GM18870 (cell line): ENCODE measurements around the gene ZBTB6.

Source experiments
- ATAC-seq: cut with Tn5 transposase; IDR thresholded peaks from one replicate; pipeline ENCODE4 v1.9.1; 2021; ENCODE audit warnings: moderate library complexity; ENCODE audit not compliant: unreplicated experiment

Gene ZBTB6

GRCh38 chr9:122912964-122913673, at the start of gene ZBTB6:
TSS of gene ZBTB6 (minus strand) at chr9:122913323. CDS start at chr9:122912072, 1,251 bp downstream.
- peak; percentile 91 for ATAC-seq

DNA sequence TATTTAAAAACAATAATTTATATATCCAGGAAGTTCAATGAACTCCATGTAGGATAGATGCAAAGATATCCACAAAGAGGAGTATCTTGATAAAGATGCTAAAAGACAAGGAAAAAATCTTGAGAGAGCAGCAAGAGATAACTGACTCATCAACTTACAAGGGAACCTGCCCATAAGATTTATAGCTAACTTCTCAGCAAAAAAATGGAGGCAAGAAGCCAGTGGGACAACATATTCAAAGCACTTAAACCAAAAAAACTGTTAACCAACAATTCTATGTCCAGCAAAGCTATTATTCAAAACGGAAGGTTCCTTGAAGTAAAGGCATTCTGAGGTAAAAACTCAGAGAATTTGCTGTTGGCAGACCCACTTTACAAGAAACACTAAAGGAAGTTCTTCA, 48.0 kb upstream of the ZBTB6 start:
- ATAC-seq: no peak

DNA sequence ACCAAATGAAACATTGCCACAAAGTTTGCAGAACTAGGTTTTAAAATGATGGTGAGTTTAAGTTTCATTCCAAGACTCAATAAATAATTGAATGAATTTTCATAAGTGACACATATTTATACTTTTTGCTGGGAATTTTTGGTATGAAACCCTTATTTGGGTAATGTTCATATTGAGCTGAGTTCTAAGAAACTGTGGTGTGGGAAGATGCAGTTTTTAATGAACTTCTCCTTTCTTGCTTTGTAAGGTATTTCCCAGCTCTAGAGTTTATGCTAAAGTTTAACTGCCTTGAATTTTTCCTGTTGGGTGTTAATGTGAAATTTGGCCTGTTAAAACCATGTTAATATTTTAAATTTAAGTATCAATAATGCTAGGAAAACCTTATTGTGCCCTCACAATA, 42.8 kb upstream of the ZBTB6 start:
- ATAC-seq: no peak

GRCh38 chr9:122954253-122954691, 41.1 kb upstream of the ZBTB6 start:
- no peak for ATAC-seq

- no peak for ATAC-seq
These were observed 37.9 kb upstream of the ZBTB6 start for GRCh38 chr9:122951056-122951455.

GRCh38 chr9:122950263-122950662, 37.1 kb upstream of the ZBTB6 start:
- no peak for ATAC-seq

DNA sequence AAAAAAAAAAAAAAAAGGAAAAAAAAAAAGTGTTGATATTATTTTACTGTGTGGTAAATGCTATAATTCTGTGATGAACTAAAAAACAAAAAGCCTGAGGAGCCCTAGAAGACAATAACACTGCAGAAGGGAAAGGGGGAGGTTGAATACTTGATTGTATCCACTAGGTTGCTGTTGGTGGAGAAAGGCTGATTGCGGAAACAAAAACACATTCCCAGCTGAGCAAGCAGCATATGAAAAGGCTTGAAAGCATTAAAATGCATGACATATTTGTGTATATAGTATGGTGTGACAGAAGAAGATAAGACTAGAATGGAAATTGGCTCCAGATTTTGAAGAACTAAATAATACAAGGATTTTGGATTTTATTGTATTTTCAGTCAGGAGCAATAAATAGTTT, 36.6 kb upstream of the ZBTB6 start:
- ATAC-seq: no peak

DNA sequence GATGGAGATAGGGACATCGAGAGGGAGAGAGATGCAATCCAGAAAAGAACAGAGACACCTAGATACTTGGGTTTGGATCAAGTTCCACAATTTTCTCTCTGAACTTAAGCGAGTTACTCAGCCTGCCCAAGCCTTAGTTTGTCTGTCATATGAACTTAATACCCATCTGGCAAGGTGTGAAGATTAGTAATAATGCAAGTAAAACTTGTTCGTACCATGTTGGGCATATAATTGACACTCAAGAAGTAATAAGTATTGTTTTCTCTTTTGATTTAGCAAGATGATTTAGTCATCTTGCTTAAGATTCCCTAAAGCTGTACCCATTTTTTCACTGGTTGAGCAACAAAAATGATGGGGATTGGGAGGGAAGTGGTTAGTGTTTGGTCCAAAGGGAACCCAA, 35.2 kb upstream of the ZBTB6 start:
- ATAC-seq: no peak

DNA sequence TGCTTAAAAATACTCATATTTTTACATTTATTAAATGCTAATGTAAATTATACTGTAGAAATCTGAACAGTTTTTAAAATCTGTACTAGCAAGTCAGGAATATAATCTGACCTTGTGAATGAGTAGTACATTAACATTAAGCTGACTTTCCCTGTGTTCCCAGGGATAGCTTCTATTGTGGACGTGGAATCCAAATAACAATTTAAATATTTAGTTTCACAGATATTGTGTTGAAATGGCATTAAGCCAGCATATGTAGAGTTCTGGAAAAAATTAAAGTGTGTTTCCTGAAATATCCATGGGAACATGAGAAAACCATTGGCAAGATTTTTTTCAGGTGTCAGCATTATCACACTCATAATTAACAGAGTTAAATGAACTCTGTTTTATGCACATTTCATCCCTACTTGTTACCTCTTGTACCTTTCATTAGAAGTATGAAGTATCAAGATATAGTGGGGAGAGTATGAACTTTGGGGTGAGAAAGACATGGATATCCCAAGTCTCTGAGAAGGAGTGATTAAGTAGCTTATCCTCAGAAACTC, 33.4 kb upstream of the ZBTB6 start:
- no peak for ATAC-seq

- no peak for ATAC-seq
These were observed 32.1 kb upstream of the ZBTB6 start for GRCh38 chr9:122944960-122945888.

DNA sequence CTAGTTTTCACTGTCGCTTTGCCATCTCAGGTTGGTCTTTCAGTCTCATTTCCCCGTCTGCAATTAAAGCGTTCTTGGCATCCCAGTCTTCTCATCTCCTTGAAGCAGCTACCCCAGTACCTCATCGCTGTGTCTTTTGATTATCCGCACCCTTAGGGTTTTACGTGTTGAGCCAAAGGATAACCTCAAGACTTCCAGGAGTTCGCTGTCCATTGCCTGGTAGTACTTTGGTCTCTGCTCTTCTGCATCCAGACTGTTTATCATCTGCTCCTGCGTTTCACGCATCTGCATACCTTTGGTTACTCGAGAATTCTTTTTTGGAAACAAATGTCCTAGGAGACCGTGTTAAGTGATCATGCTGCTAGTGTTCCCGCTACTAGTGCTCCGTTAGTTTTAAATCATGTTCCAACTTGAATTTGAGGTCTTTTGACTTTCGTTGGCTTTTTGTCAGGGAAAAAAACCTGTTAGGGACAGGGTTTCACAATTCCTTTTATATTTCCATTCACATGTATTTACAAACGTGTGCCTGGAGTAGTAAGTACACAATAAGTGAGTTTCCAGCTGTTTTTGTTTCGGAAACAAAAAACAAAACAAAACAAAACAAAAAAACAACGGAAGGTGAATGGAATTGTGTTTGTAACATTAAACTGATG, 28.6 kb upstream of the ZBTB6 start:
- no peak for ATAC-seq

DNA sequence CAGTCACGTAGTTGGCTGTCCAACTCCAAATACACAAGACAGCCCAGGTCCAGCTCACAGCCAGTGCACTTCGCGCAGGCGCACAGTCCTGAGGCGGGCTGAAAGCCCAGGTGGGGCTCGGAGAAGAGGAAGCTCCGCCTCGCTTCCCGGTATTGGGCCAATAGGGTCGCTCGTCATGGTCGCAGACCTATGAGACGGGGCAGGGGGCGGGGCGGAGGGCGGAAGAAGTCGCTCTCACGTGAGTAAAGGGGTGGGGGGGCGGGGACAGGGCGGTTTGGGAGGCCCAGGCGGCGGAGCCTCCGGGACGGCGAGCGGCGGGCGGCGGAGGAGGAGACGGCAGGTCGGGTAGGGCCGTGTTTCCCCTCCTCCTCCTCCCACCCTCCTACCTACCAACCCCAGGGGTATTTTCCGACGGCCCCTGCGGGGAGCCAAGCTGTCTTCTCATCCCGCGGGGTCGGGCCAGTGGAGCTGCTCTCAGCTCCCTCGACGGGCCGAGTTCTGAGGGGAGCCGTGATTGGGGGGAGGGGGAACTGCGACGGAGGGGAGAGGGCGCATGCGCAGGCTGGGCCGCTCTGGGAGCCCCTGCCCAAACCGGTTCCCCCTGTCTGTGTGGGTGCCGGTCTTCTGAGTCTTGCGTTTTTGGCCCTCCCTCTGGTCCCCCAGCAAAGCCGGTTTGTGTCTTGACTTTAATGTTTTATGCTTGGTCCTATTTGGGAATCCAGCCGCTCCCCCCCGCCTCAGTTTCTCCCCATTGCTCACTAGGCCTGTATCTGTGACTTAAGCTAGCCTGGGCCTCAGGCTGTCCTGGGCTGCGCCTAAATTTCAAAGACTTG, 27.8 kb upstream of the ZBTB6 start, which contains the start of gene RABGAP1:
TSS of gene RABGAP1 (plus strand) at position 272 of the 833 bp plus-strand sequence. CDS start 16,040 bp downstream, outside the sequence.
- ATAC-seq: peak; percentile 97

DNA sequence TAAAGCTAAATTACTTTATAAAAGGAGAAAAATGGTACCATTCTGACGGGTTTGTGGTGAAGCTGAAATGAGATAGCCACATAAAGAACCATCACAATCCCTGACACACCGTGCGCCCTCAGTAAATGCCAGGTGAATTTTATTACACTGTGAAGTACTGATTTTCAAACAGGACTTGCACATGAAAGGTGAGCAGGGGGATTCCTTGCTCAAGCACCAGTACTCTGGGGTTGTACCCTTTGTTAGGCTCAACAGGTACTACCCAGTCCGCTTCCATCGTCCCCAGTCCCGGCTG, 27.3 kb upstream of the ZBTB6 start:
- ATAC-seq: no peak

DNA sequence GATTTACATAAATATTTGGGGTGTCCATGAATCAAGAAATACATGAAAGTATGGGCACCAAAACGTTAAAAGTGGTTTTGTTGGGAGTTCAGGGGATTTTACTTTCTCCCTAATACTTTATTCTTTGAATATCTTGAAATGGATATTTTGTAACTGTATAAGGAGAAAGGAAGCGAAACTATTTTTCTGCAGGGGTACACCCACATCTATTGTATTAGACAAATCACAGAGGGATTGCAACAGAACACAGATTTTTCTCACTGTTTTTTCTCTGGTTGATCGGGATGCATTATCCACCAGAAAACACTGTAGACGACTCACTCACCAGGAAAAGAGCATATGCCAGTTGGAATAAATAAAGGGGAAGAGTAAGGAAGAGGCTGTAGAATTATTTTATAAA, 26.5 kb upstream of the ZBTB6 start:
- no peak for ATAC-seq

DNA sequence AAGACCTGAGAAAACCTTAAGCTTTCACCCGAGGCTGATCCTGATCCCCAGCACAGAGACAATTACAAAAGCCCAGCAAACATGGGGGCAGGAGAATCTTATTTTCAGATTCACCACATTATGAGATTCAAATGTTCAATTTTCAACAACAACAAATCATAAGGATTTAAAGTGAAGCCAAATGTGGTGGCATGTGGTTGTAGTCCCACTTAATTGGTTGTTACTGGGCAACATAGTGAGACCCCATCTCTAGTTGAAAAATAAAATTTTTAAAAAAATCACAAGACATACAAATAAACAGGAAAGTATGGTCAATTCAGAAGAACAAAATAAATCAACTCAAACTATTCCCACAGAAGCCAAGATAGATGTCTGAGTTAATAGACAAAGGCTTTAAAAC, 23.8 kb upstream of the ZBTB6 start:
- ATAC-seq: no peak

DNA sequence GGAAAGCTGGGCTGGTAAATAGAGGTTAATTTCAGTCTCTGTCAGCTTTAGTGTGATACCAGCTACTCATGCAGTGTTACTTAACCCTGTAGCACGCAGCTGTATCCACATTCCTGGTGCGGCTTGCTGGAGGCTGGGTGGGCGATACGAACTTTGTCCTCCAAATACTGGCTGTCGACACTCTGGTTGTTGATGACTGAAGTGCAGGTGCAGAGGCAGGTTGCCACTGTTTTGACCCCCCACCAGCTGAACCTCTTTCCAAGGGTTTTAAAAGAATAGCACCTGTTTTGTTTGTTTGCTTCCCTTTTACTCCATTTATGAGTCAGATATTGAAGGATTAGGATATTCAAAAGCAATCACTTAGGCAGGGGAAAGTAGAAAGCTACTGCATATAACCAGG, 23.3 kb upstream of the ZBTB6 start:
- no peak for ATAC-seq

DNA sequence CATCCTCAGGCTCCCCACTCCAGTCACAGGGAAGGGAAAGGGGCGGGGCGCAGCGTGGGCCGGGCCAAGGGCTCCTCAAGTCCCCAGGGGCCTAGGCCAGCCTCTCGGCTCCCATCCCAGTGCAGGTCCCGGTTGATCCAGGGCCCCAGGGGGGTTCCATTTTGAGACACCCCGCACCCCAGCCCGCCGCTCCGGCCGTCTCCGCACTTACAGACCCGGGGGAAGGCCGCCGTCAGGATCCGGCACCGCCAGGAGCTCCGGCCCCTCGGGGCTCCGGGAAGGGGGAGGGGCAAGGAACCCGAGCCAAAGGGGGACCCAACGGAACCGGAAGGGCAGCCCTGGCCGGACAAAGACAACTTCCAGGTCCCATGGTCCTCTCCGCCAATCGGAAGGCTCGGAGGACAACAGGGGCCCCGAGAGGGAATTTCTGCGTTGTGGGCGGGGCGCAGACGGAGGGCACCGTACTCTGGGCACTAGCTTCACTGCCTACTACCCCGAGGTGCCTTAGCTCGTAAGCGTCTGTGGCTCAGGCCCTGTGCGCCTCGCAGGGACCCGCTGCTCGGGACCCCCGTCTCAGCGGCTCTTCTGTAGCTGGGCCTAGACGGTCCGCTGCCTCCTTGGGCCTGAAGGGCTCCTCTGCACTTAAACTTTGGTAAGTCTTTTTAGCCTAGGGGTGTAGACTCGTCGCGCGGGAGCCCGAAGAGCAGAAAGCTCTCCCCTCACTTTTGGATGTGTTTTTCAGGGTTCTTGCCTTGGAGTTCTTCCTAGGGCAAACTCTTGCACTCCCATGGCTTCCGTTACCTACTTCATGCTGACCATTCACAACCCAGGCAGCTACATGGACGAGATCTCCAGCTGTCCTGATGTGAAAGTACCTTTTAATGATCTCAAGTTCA, 18.4 kb upstream of the ZBTB6 start, which contains the start of gene ZBTB26:
TSS of gene ZBTB26 (minus strand) at position 287 of the 896 bp plus-strand sequence. CDS start 11,578 bp downstream, outside the sequence.
- ATAC-seq: peak; percentile 90

GRCh38 chr9:122930541-122931225, 17.6 kb upstream of the ZBTB6 start:
- ATAC-seq: peak; percentile 17
